Adipose tissue (tissue), 3 donors: ENCODE measurements around the gene STOX2. TPM values are rescaled to one million over a fixed set of nuclear protein-coding genes. Genes with fewer than 3 reads are reported as not detected.
"Not testable (repeated sequence)": the region's sequence is repeated elsewhere in the genome, so short reads cannot be mapped to it uniquely, and the experiment has no call there.

Experiments
- H3K27ac ChIP-seq: one replicate; pipeline ENCODE4 v1.5.1; 2013; ENCODE audit warnings: low read depth, low read length
- WGBS, 3 donors: extraction: QIAGEN DNeasy Blood & Tissue Kit; methylation state at CpG; one replicate each; pipeline ENCODE4 v1.1.7; 2013; 5-methylcytosine and 5-hydroxymethylcytosine counted together
- polyA plus RNA-seq, 3 donors: library from polyadenylated mRNA; stranded (reverse); fragments of 200-250 nt; gene quantifications; one replicate each; pipeline ENCODE4 v1.2.3, GENCODE V29; 2013
- donor health status: healthy with polysubstance abuse.
- donor health status: Bipolar disorder and iron deficiency.
- donor health status: healthy.

The STOX2 gene
- polyA plus RNA-seq, 3 donors: 0.77 to 2.6 (median 2.4) TPM

DNA sequence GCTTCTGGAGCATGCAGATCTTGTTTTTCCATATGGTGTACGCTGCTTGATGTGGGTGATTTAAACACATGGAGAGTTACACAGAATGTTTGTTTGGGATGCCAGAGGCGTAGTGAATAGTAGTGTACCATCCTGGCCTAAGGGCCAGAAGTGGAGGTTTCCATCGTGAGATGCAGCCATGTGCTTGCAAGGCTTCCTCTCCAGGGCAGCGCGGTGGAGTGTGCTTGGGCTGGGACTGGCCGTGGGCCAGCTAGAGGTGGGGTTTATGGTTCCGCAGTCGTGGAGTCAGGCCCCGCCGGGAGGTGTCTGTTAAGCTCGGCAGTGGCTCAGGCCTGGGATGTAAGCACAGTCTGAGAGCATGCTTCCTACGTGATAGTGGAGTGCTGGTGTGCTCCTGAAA is 14.0 kb downstream of the STOX2 start:
- no peak overlapping the region for H3K27ac ChIP-seq
- WGBS, 3 donors: 61 to 64% (median 64%) methylated on average over 12 of the region's 12 CpGs

- H3K27ac ChIP-seq: no peak overlapping the region
- WGBS, 3 donors: 33 to 37% (median 37%) methylated on average over 3 of the region's 3 CpGs
Measured at GRCh38 chr4:183920512-183920911, 15.4 kb downstream of the STOX2 start.

DNA sequence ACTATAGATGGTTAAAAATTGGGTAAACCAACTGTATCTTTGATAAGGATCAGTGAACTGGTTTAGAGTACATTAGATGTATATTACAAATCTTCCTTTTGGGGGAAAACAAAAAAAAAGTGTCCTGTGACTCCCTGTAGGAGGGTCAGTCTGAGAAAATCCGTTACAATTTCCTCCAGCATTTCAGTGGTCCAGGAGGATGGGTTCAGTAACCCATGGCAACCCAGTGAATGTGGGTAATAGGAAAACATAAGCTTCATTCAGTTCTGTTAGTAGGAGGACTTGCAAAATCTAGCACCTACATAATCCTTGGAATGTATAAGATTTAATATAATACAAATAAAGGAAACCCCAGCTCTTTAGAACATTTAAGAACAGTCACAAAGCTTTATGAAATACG is 16.2 kb downstream of the STOX2 start:
- H3K27ac ChIP-seq: no peak overlapping the region
- WGBS, 3 donors: 87 to 91% (median 87%) methylated on average over 2 of the region's 2 CpGs

- 74 to 93% (median 91%) methylated on average over 12 of the region's 12 CpGs for WGBS, 3 donors
- H3K27ac ChIP-seq: no peak overlapping the region
Measured at GRCh38 chr4:183924362-183925044, 19.4 kb downstream of the STOX2 start.

GRCh38 chr4:183926950-183927349 is 21.8 kb downstream of the STOX2 start:
- 26 to 93% (median 91%) methylated on average over 5 of the region's 5 CpGs for WGBS, 3 donors
- H3K27ac ChIP-seq: no peak overlapping the region

- WGBS, 3 donors: 62 to 68% (median 66%) methylated on average over 3 of the region's 3 CpGs
- no peak overlapping the region for H3K27ac ChIP-seq
Measured at GRCh38 chr4:183932576-183932975, 27.5 kb downstream of the STOX2 start.

- WGBS, 3 donors: 96 to 98% (median 97%) methylated on average over 6 of the region's 6 CpGs
- H3K27ac ChIP-seq: no peak overlapping the region
Measured at GRCh38 chr4:183934761-183935160, 29.7 kb downstream of the STOX2 start.

- WGBS, 3 donors: 77 to 92% (median 83%) methylated on average over 2 of the region's 2 CpGs
- no peak overlapping the region for H3K27ac ChIP-seq
Measured at GRCh38 chr4:183935355-183936005, 30.4 kb downstream of the STOX2 start.

DNA sequence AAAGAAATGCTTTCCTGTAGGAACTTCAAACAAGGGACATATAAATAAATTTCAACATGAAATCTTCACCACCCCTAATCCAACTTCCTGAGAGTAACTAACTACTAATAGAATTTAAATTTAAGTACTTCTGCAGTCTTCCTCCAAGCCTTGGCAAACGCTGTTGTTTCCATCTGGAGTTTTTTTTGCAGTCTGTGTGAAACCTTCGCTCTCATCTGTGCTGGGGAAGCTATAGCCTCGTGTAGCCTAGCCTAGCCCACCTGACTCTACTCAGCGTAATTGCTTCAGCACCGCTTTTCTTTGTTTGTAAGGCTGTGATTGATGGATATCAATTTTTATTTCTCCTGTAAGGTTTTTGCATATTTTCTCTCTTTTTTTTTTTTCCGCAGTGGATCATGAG is 30.9 kb downstream of the STOX2 start:
- 54 to 56% (median 54%) methylated on average over 6 of the region's 6 CpGs for WGBS, 3 donors
- no peak overlapping the region for H3K27ac ChIP-seq

GRCh38 chr4:183936574-183937345 is 31.7 kb downstream of the STOX2 start:
- no peak overlapping the region for H3K27ac ChIP-seq
- 80 to 86% (median 82%) methylated on average over 3 of the region's 3 CpGs for WGBS, 3 donors

GRCh38 chr4:183940864-183941263 is 35.8 kb downstream of the STOX2 start:
- WGBS, 3 donors: 41 to 64% (median 50%) methylated on average over 4 of the region's 4 CpGs
- H3K27ac ChIP-seq: no peak overlapping the region

DNA sequence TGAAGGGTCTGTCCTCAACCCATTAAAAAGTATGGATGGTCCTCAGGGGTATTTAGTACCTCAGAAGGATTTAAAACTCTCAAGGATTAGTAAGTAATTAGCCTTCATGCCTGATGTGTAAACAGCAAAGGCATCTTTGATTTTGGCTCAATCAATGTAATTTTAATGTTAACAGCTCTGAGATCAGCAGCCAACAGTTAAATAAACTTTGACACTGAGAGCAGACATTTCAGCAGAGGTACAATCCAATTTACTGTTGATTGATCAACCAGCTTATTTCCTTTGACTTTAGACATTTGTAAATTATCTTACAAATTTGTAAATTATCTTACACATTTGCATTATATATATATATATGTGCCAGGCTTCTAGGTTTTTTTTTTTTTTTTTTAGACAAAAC is 36.9 kb downstream of the STOX2 start:
- no peak overlapping the region for H3K27ac ChIP-seq

GRCh38 chr4:183945741-183946140 is 40.6 kb downstream of the STOX2 start:
- no peak overlapping the region for H3K27ac ChIP-seq
- 76 to 86% (median 83%) methylated on average over 8 of the region's 8 CpGs for WGBS, 3 donors

DNA sequence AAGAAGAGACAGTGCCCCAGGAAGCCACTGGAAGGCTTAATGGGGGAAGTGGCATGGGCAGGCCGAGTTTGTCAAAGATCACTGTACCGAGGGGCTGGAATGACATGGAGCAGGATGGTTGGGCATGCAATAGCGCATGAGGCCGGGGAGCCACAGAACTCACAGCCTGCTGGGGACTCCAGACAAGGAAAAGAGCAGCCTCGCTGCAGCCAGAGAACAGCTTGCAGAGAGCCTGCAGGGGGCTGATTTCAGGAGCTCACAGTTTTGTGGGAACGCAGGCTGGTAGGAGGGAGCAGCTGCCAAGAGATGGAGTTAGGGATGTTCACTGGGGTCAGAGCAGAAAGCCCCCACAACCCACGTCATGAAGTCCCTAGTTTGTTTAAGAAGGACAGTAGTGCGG is 45.4 kb downstream of the STOX2 start:
- 92 to 93% (median 92%) methylated on average over 8 of the region's 8 CpGs for WGBS, 3 donors
- H3K27ac ChIP-seq: no peak overlapping the region

- H3K27ac ChIP-seq: not testable (repeated sequence)
- 94 to 98% (median 96%) methylated on average over 1 of the region's 1 CpG for WGBS, 3 donors
Measured at GRCh38 chr4:183952652-183953051, 47.5 kb downstream of the STOX2 start.

DNA sequence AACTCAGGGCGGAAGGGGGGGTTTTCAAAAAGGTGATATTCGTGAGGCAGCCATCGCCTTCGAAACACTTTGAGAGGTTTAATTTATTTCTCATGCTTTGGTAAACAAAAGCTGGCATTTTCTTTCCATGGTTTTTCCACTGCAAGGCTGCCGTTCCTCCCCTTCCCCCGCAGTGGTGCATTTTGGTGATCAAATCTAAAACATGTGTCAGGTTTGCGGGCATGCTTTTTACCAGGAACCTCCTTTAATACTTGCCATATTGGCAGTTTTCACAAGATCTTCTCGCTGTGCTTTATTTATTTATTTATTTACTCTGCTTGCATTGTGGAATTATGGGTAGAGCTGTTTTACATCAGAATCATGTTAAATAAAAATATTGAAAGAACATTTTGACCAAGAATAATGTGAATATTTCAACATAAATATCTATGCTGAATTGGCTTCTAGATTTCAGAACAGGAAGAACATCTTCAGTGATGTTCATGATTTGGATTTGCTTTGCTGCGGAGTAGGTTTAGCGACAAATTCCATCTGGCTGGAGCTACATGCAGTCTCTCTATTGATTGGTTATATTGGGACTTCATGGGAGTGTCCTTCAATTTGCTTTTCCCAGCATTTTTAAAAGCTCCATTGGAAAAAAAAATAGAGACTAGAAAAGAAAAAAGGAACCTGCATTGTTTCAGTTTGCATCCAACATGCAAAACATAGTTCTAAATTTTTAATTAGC is 54.4 kb downstream of the STOX2 start:
- WGBS, 3 donors: 67 to 81% (median 79%) methylated on average over 10 of the region's 10 CpGs
- no peak overlapping the region for H3K27ac ChIP-seq

GRCh38 chr4:183960046-183960420 is 54.9 kb downstream of the STOX2 start:
- no peak overlapping the region for H3K27ac ChIP-seq

GRCh38 chr4:183960962-183961541 is 55.9 kb downstream of the STOX2 start:
- no peak overlapping the region for H3K27ac ChIP-seq

More at GRCh38 chr4:183960046-183960420, 54.9 kb downstream of the STOX2 start:
- WGBS, 3 donors: 29 to 54% (median 46%) methylated on average over 8 of the region's 8 CpGs

More at GRCh38 chr4:183960962-183961541, 55.9 kb downstream of the STOX2 start:
- 55 to 80% (median 69%) methylated on average over 12 of the region's 12 CpGs for whole genome bisulfite sequencing, 3 donors
